GM12878 (cell line): ENCODE results near the gene EDN3. TPM values are rescaled to one million over a fixed set of nuclear protein-coding genes. Genes with fewer than 3 reads are reported as not detected.

Source experiments
- ATAC-seq: fragments of 200-7000 bp; cut with Tn5 transposase; 3 replicates; pipeline ENCODE4 v1.9.1; 2020; ENCODE audit warnings: mild to moderate bottlenecking, moderate library complexity
- BruUV-seq: library from RNA; stranded (reverse); fragments of 400-500 nt; replicated peaks from 2 replicates; lab custom pipeline; 2021; lab: Mats Ljungman, UMichigan
- CTCF ChIA-PET: fragments of 300-600 bp; sonication (Branson Sonifier 250); formaldehyde crosslinking; extraction: SDS; loops from one replicate; lab custom pipeline; 2021; ENCODE audit warnings: inconsistent platforms; lab: Yijun Ruan, JAX
- POLR2A ChIA-PET: fragments of 350-600 bp; formaldehyde crosslinking; extraction: SDS; loops from one replicate; lab custom pipeline; 2021; ENCODE audit warnings: inconsistent platforms; lab: Charles Lee
- RAD21 ChIA-PET: fragments of 300-600 bp; sonication (Branson Sonifier 250); formaldehyde crosslinking; loops from one replicate; lab custom pipeline; 2023; ENCODE audit warnings: antibody characterized with exemption; ENCODE audit not compliant: unreplicated experiment; lab: Charles Lee
- SMC1A ChIA-PET: fragments of 300-600 bp; sonication (Branson Sonifier 250); formaldehyde crosslinking; loops from one replicate; lab custom pipeline; 2023; ENCODE audit not compliant: unreplicated experiment, uncharacterized antibody; lab: Charles Lee
- DNase-seq: peaks from one replicate; pipeline ENCODE4 v3.0.0-alpha.2; 2011; ENCODE audit warnings: low read depth, low spot score
- FAIRE-seq: peaks from 3 replicates; lab custom pipeline; 2011; peaks lifted over from hg19 to GRCh38; lab: Jason Lieb, UNC
- H2AFZ ChIP-seq: 2 replicates; pipeline ENCODE4 v1.6.0; 2011; ENCODE audit warnings: low read depth, low read length, control low read depth; ENCODE audit not compliant: control insufficient read depth
- H3K27ac ChIP-seq: 2 replicates; pipeline ENCODE4 v1.5.1; 2011; ENCODE audit warnings: control low read depth; ENCODE audit not compliant: control insufficient read depth, insufficient read depth
- H3K27me3 ChIP-seq, 2 experiments: replicated peaks in 1 of 2; 2 replicates each; pipeline versions ENCODE4 v1.6.0 to v1.6.1; 2011; ENCODE audit warnings: low read length in 1 of 2; ENCODE audit not compliant: control insufficient read depth in 2 of 2, insufficient read depth in 2 of 2
- H3K36me3 ChIP-seq, 2 experiments: 2 replicates each; pipeline ENCODE4 v1.5.1; 2011; ENCODE audit warnings: low read length in 1 of 2; ENCODE audit not compliant: control insufficient read depth in 2 of 2, insufficient read depth in 2 of 2
- H3K4me1 ChIP-seq: 2 replicates; pipeline ENCODE4 v1.6.1; 2011; ENCODE audit warnings: mild to moderate bottlenecking, low read length, moderate library complexity, mixed read lengths; ENCODE audit not compliant: control insufficient read depth, insufficient read depth
- H3K4me2 ChIP-seq: 2 replicates; pipeline ENCODE4 v1.6.0; 2011; ENCODE audit warnings: control low read depth; ENCODE audit not compliant: control insufficient read depth, insufficient read depth
- H3K4me3 ChIP-seq: fragments of 200-600 bp; sonication (generic); 2 replicates; pipeline ENCODE4 v1.5.1; 2016
- H3K79me2 ChIP-seq: 2 replicates; pipeline ENCODE4 v1.6.0; 2011; ENCODE audit warnings: low read length; ENCODE audit not compliant: control insufficient read depth, insufficient read depth
- H3K9ac ChIP-seq: 2 replicates; pipeline ENCODE4 v1.8.0; 2011; ENCODE audit warnings: low read length, control low read depth, mixed read lengths; ENCODE audit not compliant: control insufficient read depth, insufficient read depth
- H3K9me3 ChIP-seq: replicated peaks from 3 replicates; pipeline ENCODE4 v1.5.1; 2011; ENCODE audit warnings: mild to moderate bottlenecking, low read length; ENCODE audit not compliant: control insufficient read depth, insufficient read depth
- H4K20me1 ChIP-seq: 2 replicates; pipeline ENCODE4 v1.6.0; 2011; ENCODE audit not compliant: control insufficient read depth, insufficient read depth
- EZH2 ChIP-seq: IDR thresholded peaks from 2 replicates; pipeline ENCODE4 v1.6.1; 2012; ENCODE audit warnings: low read depth, mild to moderate bottlenecking, control low read depth, inconsistent platforms, low read length, borderline replicate concordance; ENCODE audit not compliant: control insufficient read depth
- GATAD2B ChIP-seq: fragments of 450-650 bp; conservative IDR thresholded peaks from 2 replicates; pipeline ENCODE4 v1.6.1; 2017; ENCODE audit warnings: low read depth, mild to moderate bottlenecking, moderate library complexity
- POLR2A ChIP-seq: IDR thresholded peaks from 2 replicates; pipeline ENCODE4 v1.6.1; 2011; ENCODE audit warnings: low read depth, mild to moderate bottlenecking, low read length
- ZBTB11 ChIP-seq: fragments of 450-650 bp; formaldehyde crosslinking; IDR thresholded peaks from 2 replicates; pipeline ENCODE4 v1.5.0; 2022; ENCODE audit warnings: mild to moderate bottlenecking, missing genetic modification characterization
- WGBS: methylation state at CpG from one replicate; pipeline ENCODE4 v1.1.6; 2016; ENCODE audit warnings: low lambda C conversion rate; ENCODE audit not compliant: insufficient replicate concordance, insufficient coverage; ENCODE audit errors: missing lambda C conversion rate; 5-methylcytosine and 5-hydroxymethylcytosine counted together
- in situ Hi-C: fragments of 300-500 bp; cut with MboI; formaldehyde crosslinking; loops from 9 replicates; pipeline ENCODE4 v1.14.3; 2018; ENCODE audit warnings: mixed read lengths
- intact Hi-C: fragments of 100-400 bp; cut with micrococcal nuclease; formaldehyde crosslinking; loops from one replicate; pipeline ENCODE4 v1.14.2; 2022; ENCODE audit not compliant: unreplicated experiment
- polyA plus RNA-seq, 11 experiments: library from polyadenylated mRNA; depleted of rRNA in 4 of 11; unstranded in 6 of 11; stranded (reverse) in 5 of 11; fragments of >200 nt; fragmentation: Nextera tagmentation in 4 of 11; fragmentation: Illumina TruSeq in 1 of 11; extraction: Ambion mirVana in 4 of 11; extraction: Trizol in 1 of 11; gene quantifications; 1 replicate in 1 of 11; 2 replicates in 10 of 11; pipeline versions ENCODE4 v1.2.1 to v1.2.3, GENCODE V29; 2011 to 2016; ENCODE audit warnings: inconsistent platforms in 2 of 11, missing spikeins in 2 of 11, low read depth in 1 of 11
- total RNA-seq, 4 experiments: library from RNA; depleted of rRNA in 3 of 4; stranded (reverse); fragments of >200 nt in 3 of 4; fragmentation: Illumina TruSeq in 1 of 4; extraction: Trizol in 1 of 4; gene quantifications; 2 replicates each; pipeline versions ENCODE4 v1.2.1 to v1.2.3, GENCODE V29; 2013 to 2021

The EDN3 gene
- total and polyA plus RNA-seq, 10 of the 15 experiments (the other 5 are each of a cell fraction or from before 2014, with no cell fraction given), result not detected

- in situ Hi-C loops, result no loop called here
- ATAC-seq (no peak), FAIRE-seq (no peak), DNase-seq (no peak)
- intact Hi-C loops, result no loop called here
- H3K36me3 ChIP-seq, result no peaks in the 10 kb centered on the region
- no peak overlapping the region for H3K4me2 ChIP-seq
- ChIA-PET SMC1A (interaction anchor here (0.8 kb wide), 1 partner anchor 70 kb away, joined by 3 read pairs; no protein-coding TSS in a partner anchor), RAD21 (no interaction called here), POLR2A (no interaction called here), CTCF (no interaction called here)
- 26% methylated on average over 7 of the region's 7 CpGs for whole genome bisulfite sequencing
- BruUV-seq, result no TSS peak
- H4K20me1 ChIP-seq, result no peaks in the 10 kb centered on the region
- no peaks in the 10 kb centered on the region for H3K79me2 ChIP-seq
- peaks cover 0 to 6% of the 10 kb centered on the region in 2 experiments; a peak in 3 of 4 replicates for H3K27me3 ChIP-seq
- TF ChIP-seq POLR2A (no peak), ZBTB11 (CRISPR knock-in tag) (no peak), GATAD2B (no peak), EZH2 (no peak)
- no peak overlapping the region for H3K9ac ChIP-seq
- H3K27ac ChIP-seq, result no peak overlapping the region
- no peaks in the 10 kb centered on the region for H3K4me1 ChIP-seq
- H3K9me3 ChIP-seq, result no peaks in the 10 kb centered on the region
- no peak overlapping the region for H2AFZ ChIP-seq
- H3K4me3 ChIP-seq, result no peak overlapping the region
Observed at GRCh38 chr20:59297686-59298085, 2.7 kb upstream of the EDN3 start.
